ENCODE measurements around the gene DLEU7. TPM values are rescaled to one million over a fixed set of nuclear protein-coding genes. Genes with fewer than 3 reads are reported as not detected.

DLEU7 gene
- total and polyA plus RNA-seq, 10 of the 15 experiments (the other 5 are each of a cell fraction or from before 2014, with no cell fraction given): not detected

DNA sequence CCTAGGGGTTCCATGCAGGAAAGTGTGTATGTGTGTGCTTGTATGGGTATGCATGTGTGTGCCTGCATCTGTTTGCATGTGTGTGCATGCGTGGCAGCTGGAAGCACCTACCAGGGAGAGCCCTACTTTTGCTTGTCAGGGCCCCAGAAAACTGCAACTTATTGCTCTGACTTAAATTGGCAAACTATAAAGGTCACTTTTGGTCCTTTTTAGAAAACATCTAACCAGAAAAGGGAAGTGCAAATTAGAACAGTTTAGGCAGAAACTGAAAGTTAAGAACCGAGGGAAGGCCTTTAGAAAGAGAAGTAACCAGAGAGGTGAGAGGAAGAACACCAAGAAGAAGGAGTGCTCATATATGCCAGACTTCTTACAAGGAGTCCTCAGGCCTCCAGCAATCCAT is 32.5 kb downstream of the DLEU7 start (continued):
- TF ChIP-seq, protein P1, sequence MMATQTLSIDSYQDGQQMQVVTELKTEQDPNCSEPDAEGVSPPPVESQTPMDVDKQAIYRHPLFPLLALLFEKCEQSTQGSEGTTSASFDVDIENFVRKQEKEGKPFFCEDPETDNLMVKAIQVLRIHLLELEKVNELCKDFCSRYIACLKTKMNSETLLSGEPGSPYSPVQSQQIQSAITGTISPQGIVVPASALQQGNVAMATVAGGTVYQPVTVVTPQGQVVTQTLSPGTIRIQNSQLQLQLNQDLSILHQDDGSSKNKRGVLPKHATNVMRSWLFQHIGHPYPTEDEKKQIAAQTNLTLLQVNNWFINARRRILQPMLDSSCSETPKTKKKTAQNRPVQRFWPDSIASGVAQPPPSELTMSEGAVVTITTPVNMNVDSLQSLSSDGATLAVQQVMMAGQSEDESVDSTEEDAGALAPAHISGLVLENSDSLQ (IDR thresholded peaks at IDR 0.05): peak; percentile 33; the same call in 1 of the 2 replicates
- TF ChIP-seq, protein P2, sequence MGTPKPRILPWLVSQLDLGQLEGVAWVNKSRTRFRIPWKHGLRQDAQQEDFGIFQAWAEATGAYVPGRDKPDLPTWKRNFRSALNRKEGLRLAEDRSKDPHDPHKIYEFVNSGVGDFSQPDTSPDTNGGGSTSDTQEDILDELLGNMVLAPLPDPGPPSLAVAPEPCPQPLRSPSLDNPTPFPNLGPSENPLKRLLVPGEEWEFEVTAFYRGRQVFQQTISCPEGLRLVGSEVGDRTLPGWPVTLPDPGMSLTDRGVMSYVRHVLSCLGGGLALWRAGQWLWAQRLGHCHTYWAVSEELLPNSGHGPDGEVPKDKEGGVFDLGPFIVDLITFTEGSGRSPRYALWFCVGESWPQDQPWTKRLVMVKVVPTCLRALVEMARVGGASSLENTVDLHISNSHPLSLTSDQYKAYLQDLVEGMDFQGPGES (IDR thresholded peaks at IDR 0.05): no peak
- TF ChIP-seq ZNF207 (IDR thresholded peaks at IDR 0.05; ENCODE audit: borderline replicate concordance) (no peak), CHD1 (IDR thresholded peaks at IDR 0.05; ENCODE audit: low read depth, low read length) (no peak), SMARCA5 (IDR thresholded peaks at IDR 0.05) (no peak), BMI1 (IDR thresholded peaks at IDR 0.05; ENCODE audit: borderline replicate concordance) (no peak), MTA2 (IDR thresholded peaks at IDR 0.05; ENCODE audit: low read depth) (peak; percentile 82), BHLHE40 (IDR thresholded peaks at IDR 0.05; ENCODE audit: borderline replicate concordance in 1 of 2, low read depth in 2 of 2, low read length in 1 of 2) (no peak), POLR2AphosphoS2 (IDR thresholded peaks at IDR 0.05; ENCODE audit: low read depth, low read length) (no peak), HCFC1 (IDR thresholded peaks at IDR 0.05; ENCODE audit: low read length) (no peak), TCF12 (IDR thresholded peaks at IDR 0.05; ENCODE audit: low read depth, low read length) (no peak)
- TF ChIP-seq, protein P3, sequence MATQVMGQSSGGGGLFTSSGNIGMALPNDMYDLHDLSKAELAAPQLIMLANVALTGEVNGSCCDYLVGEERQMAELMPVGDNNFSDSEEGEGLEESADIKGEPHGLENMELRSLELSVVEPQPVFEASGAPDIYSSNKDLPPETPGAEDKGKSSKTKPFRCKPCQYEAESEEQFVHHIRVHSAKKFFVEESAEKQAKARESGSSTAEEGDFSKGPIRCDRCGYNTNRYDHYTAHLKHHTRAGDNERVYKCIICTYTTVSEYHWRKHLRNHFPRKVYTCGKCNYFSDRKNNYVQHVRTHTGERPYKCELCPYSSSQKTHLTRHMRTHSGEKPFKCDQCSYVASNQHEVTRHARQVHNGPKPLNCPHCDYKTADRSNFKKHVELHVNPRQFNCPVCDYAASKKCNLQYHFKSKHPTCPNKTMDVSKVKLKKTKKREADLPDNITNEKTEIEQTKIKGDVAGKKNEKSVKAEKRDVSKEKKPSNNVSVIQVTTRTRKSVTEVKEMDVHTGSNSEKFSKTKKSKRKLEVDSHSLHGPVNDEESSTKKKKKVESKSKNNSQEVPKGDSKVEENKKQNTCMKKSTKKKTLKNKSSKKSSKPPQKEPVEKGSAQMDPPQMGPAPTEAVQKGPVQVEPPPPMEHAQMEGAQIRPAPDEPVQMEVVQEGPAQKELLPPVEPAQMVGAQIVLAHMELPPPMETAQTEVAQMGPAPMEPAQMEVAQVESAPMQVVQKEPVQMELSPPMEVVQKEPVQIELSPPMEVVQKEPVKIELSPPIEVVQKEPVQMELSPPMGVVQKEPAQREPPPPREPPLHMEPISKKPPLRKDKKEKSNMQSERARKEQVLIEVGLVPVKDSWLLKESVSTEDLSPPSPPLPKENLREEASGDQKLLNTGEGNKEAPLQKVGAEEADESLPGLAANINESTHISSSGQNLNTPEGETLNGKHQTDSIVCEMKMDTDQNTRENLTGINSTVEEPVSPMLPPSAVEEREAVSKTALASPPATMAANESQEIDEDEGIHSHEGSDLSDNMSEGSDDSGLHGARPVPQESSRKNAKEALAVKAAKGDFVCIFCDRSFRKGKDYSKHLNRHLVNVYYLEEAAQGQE (IDR thresholded peaks at IDR 0.05; ENCODE audit: low read depth, low read length): no peak
- TF ChIP-seq, protein P4, sequence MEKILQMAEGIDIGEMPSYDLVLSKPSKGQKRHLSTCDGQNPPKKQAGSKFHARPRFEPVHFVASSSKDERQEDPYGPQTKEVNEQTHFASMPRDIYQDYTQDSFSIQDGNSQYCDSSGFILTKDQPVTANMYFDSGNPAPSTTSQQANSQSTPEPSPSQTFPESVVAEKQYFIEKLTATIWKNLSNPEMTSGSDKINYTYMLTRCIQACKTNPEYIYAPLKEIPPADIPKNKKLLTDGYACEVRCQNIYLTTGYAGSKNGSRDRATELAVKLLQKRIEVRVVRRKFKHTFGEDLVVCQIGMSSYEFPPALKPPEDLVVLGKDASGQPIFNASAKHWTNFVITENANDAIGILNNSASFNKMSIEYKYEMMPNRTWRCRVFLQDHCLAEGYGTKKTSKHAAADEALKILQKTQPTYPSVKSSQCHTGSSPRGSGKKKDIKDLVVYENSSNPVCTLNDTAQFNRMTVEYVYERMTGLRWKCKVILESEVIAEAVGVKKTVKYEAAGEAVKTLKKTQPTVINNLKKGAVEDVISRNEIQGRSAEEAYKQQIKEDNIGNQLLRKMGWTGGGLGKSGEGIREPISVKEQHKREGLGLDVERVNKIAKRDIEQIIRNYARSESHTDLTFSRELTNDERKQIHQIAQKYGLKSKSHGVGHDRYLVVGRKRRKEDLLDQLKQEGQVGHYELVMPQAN (conservative IDR thresholded peaks at IDR 0.05): no peak
- TF ChIP-seq, protein P5, sequence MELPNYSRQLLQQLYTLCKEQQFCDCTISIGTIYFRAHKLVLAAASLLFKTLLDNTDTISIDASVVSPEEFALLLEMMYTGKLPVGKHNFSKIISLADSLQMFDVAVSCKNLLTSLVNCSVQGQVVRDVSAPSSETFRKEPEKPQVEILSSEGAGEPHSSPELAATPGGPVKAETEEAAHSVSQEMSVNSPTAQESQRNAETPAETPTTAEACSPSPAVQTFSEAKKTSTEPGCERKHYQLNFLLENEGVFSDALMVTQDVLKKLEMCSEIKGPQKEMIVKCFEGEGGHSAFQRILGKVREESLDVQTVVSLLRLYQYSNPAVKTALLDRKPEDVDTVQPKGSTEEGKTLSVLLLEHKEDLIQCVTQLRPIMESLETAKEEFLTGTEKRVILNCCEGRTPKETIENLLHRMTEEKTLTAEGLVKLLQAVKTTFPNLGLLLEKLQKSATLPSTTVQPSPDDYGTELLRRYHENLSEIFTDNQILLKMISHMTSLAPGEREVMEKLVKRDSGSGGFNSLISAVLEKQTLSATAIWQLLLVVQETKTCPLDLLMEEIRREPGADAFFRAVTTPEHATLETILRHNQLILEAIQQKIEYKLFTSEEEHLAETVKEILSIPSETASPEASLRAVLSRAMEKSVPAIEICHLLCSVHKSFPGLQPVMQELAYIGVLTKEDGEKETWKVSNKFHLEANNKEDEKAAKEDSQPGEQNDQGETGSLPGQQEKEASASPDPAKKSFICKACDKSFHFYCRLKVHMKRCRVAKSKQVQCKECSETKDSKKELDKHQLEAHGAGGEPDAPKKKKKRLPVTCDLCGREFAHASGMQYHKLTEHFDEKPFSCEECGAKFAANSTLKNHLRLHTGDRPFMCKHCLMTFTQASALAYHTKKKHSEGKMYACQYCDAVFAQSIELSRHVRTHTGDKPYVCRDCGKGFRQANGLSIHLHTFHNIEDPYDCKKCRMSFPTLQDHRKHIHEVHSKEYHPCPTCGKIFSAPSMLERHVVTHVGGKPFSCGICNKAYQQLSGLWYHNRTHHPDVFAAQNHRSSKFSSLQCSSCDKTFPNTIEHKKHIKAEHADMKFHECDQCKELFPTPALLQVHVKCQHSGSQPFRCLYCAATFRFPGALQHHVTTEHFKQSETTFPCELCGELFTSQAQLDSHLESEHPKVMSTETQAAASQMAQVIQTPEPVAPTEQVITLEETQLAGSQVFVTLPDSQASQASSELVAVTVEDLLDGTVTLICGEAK (IDR thresholded peaks at IDR 0.05; ENCODE audit: borderline replicate concordance): no peak
- TF ChIP-seq, protein P6, sequence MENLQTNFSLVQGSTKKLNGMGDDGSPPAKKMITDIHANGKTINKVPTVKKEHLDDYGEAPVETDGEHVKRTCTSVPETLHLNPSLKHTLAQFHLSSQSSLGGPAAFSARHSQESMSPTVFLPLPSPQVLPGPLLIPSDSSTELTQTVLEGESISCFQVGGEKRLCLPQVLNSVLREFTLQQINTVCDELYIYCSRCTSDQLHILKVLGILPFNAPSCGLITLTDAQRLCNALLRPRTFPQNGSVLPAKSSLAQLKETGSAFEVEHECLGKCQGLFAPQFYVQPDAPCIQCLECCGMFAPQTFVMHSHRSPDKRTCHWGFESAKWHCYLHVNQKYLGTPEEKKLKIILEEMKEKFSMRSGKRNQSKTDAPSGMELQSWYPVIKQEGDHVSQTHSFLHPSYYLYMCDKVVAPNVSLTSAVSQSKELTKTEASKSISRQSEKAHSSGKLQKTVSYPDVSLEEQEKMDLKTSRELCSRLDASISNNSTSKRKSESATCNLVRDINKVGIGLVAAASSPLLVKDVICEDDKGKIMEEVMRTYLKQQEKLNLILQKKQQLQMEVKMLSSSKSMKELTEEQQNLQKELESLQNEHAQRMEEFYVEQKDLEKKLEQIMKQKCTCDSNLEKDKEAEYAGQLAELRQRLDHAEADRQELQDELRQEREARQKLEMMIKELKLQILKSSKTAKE (IDR thresholded peaks at IDR 0.05; ENCODE audit: low read depth, poor library complexity, severe bottlenecking): peak; percentile 26

Measured in GM12878 (cell line).